Testis (tissue), 2 donors: ENCODE measurements around the gene ATP5F1D.
"Not testable (repeated sequence)": the region's sequence is repeated elsewhere in the genome, so short reads cannot be mapped to it uniquely, and the experiment has no call there.

Source experiments
- CTCF ChIP-seq, 3 experiments: fragments of 450-650 bp in 2 of 3; fragments of 200-600 bp in 1 of 3; sonication (generic) in 1 of 3; IDR thresholded peaks; one replicate each; pipeline ENCODE4 v1.5.1; 2016 to 2019; ENCODE audit warnings: antibody characterized with exemption in 3 of 3, mild to moderate bottlenecking in 2 of 3, moderate library complexity in 1 of 3
- POLR2A ChIP-seq: fragments of 450-650 bp; IDR thresholded peaks from one replicate; pipeline ENCODE4 v1.6.1; 2017; ENCODE audit warnings: antibody characterized with exemption, mild to moderate bottlenecking, moderate library complexity

- not testable (repeated sequence) for TF ChIP-seq CTCF (IDR thresholded peaks at IDR 0.05); POLR2A
Observed at GRCh38 chr19:1208830-1209229, 32.7 kb upstream of the ATP5F1D start.
